Nephron progenitor cell (in vitro differentiated cells): ENCODE results near the gene PABPN1L.

ENCODE experiments used
- DNase-seq: peaks from one replicate; pipeline ENCODE4 v3.0.0; 2021
- H3K27ac Mint-ChIP-seq: 2 replicates; pipeline ENCODE4 v1.8.0; 2021; ENCODE audit warnings: mild to moderate bottlenecking, moderate library complexity, mixed read lengths
- H3K27me3 Mint-ChIP-seq: 2 replicates; pipeline ENCODE4 v1.8.0; 2021; ENCODE audit warnings: mild to moderate bottlenecking, low read depth, mixed read lengths; ENCODE audit not compliant: poor library complexity
- H3K36me3 Mint-ChIP-seq: 2 replicates; pipeline ENCODE4 v1.8.0; 2021; ENCODE audit warnings: low read depth, mixed read lengths
- H3K4me1 Mint-ChIP-seq: 2 replicates; pipeline ENCODE4 v1.8.0; 2021; ENCODE audit warnings: mixed read lengths
- H3K4me3 Mint-ChIP-seq: 2 replicates; pipeline ENCODE4 v1.8.0; 2021; ENCODE audit warnings: mild to moderate bottlenecking, moderate library complexity, mixed read lengths
- H3K9me3 Mint-ChIP-seq: 2 replicates; pipeline ENCODE4 v1.8.0; 2021; ENCODE audit warnings: mild to moderate bottlenecking, moderate library complexity, mixed read lengths
- CTCF ChIP-seq: fragments of 200-600 bp; sonication (generic); IDR thresholded peaks from 2 replicates; pipeline ENCODE4 v1.5.0; 2021; ENCODE audit warnings: antibody characterized with exemption

PABPN1L gene

GRCh38 chr16:88870608-88871348 is 4.3 kb upstream of the PABPN1L start:
- peaks cover 27% of the 10 kb centered on the region for H3K4me1 Mint-ChIP-seq
- DNase-seq: no peak
- TF ChIP-seq CTCF: no peak
- H3K4me3 Mint-ChIP-seq: no peak overlapping the region
- H3K27ac Mint-ChIP-seq: peak overlapping the region; percentile 72
- no peaks in the 10 kb centered on the region for H3K9me3 Mint-ChIP-seq
- H3K27me3 Mint-ChIP-seq: peaks cover 11% of the 10 kb centered on the region
- H3K36me3 Mint-ChIP-seq: no peaks in the 10 kb centered on the region

- no peak for DNase-seq
- Mint-ChIP-seq H3K27ac (no peak overlapping the region), H3K4me3 (no peak overlapping the region), H3K36me3 (no peaks in the 10 kb centered on the region), H3K4me1 (peaks cover 21% of the 10 kb centered on the region), H3K27me3 (peaks cover 3% of the 10 kb centered on the region), H3K9me3 (no peaks in the 10 kb centered on the region)
- TF ChIP-seq CTCF: no peak
Measured at GRCh38 chr16:88869673-88869980, 3.2 kb upstream of the PABPN1L start.

- Mint-ChIP-seq H3K27ac (peak overlapping the region; percentile 66), H3K9me3 (no peaks in the 10 kb centered on the region), H3K4me1 (peaks cover 21% of the 10 kb centered on the region), H3K27me3 (peaks cover 3% of the 10 kb centered on the region), H3K36me3 (no peaks in the 10 kb centered on the region), H3K4me3 (no peak overlapping the region)
- no peak for TF ChIP-seq CTCF
- DNase-seq: no peak
Measured at GRCh38 chr16:88868974-88869672, 2.7 kb upstream of the PABPN1L start.

GRCh38 chr16:88867581-88868246 is 1.3 kb upstream of the PABPN1L start:
- Mint-ChIP-seq H3K9me3 (no peaks in the 10 kb centered on the region), H3K27me3 (peaks cover 3% of the 10 kb centered on the region), H3K36me3 (no peaks in the 10 kb centered on the region), H3K4me1 (peaks cover 21% of the 10 kb centered on the region), H3K27ac (no peak overlapping the region), H3K4me3 (no peak overlapping the region)
- no peak for DNase-seq
- TF ChIP-seq CTCF: no peak

- Mint-ChIP-seq H3K27ac (no peak overlapping the region), H3K27me3 (peaks cover 3% of the 10 kb centered on the region), H3K9me3 (no peaks in the 10 kb centered on the region), H3K4me3 (no peak overlapping the region), H3K4me1 (peaks cover 14% of the 10 kb centered on the region), H3K36me3 (no peaks in the 10 kb centered on the region)
- no peak for DNase-seq
- no peak for TF ChIP-seq CTCF
Measured at GRCh38 chr16:88865742-88866141, 718 bp downstream of the PABPN1L start.
